Natural killer cell (primary cell): Measurements from ENCODE around the gene TNS3. TPM values are rescaled to one million over a fixed set of nuclear protein-coding genes. Genes with fewer than 3 reads are reported as not detected.

Experiments
- ATAC-seq, 3 donors: fragments of 150-1000 bp in 2 of 3; fragments of 200-7000 bp in 1 of 3; cut with Tn5 transposase; 1 replicate in 1 of 3; 2 replicates in 2 of 3; pipeline ENCODE4 v1.10.0; 2021; ENCODE audit warnings: mild to moderate bottlenecking in 2 of 3, moderate library complexity in 2 of 3
- DNase-seq, 2 donors: peaks; one replicate each; pipeline versions ENCODE4 v3.0.0 to v3.0.0-alpha.2; 2013 to 2021; ENCODE audit warnings: mixed read lengths in 1 of 2
- H3K27ac ChIP-seq: one replicate; pipeline ENCODE4 v1.5.1; 2013; ENCODE audit warnings: mild to moderate bottlenecking, low read length
- H3K27me3 ChIP-seq: one replicate; pipeline ENCODE4 v1.6.1; 2013; ENCODE audit warnings: low read length; ENCODE audit not compliant: control insufficient read depth, insufficient read depth
- H3K36me3 ChIP-seq: one replicate; pipeline ENCODE4 v1.6.1; 2013; ENCODE audit warnings: low read length; ENCODE audit not compliant: control insufficient read depth, insufficient read depth
- H3K4me1 ChIP-seq: one replicate; pipeline ENCODE4 v1.6.1; 2013; ENCODE audit warnings: low read length; ENCODE audit not compliant: control insufficient read depth, insufficient read depth
- H3K4me3 ChIP-seq: one replicate; pipeline ENCODE4 v1.5.1; 2013; ENCODE audit warnings: low read length
- H3K9me3 ChIP-seq: one replicate; pipeline ENCODE4 v1.6.1; 2013; ENCODE audit warnings: low read length; ENCODE audit not compliant: control insufficient read depth, insufficient read depth
- H3K27ac Mint-ChIP-seq, 2 donors: one replicate each; pipeline ENCODE4 v1.8.0; 2022; ENCODE audit warnings: mild to moderate bottlenecking in 2 of 2, mixed read lengths in 2 of 2, moderate library complexity in 1 of 2
- H3K27me3 Mint-ChIP-seq, 2 donors: one replicate each; pipeline ENCODE4 v1.8.0; 2022; ENCODE audit warnings: low read depth in 2 of 2, mixed read lengths in 2 of 2
- H3K36me3 Mint-ChIP-seq: one replicate; pipeline ENCODE4 v1.8.0; 2022; ENCODE audit warnings: mixed read lengths
- H3K4me1 Mint-ChIP-seq, 2 donors: one replicate each; pipeline ENCODE4 v1.8.0; 2022; ENCODE audit warnings: mixed read lengths in 2 of 2
- H3K4me3 Mint-ChIP-seq: one replicate; pipeline ENCODE4 v1.8.0; 2022; ENCODE audit warnings: mild to moderate bottlenecking, moderate library complexity, mixed read lengths
- H3K9me3 Mint-ChIP-seq, 2 donors: one replicate each; pipeline ENCODE4 v1.8.0; 2022; ENCODE audit warnings: mixed read lengths in 2 of 2
- CTCF ChIP-seq: fragments of 200-600 bp; IDR thresholded peaks from one replicate; pipeline ENCODE4 v1.8.0; 2022; ENCODE audit warnings: antibody characterized with exemption
- WGBS: methylation state at CpG from one replicate; pipeline ENCODE4 v1.1.7; 2013; ENCODE audit warnings: missing lambda C conversion rate; ENCODE audit not compliant: insufficient coverage; 5-methylcytosine and 5-hydroxymethylcytosine counted together
- intact Hi-C: fragments of 100-400 bp; cut with micrococcal nuclease; formaldehyde crosslinking; loops from one replicate; pipeline ENCODE4 v1.14.2; 2022
- total RNA-seq, 4 donors: library from RNA; stranded (reverse); fragments of 120-200 nt in 1 of 4; gene quantifications; one replicate each; pipeline versions ENCODE4 v1.2.3 to v1.2.4, GENCODE V29; 2013 to 2022

The TNS3 gene
- total RNA-seq, 3 donors from 2014 or later (not counting 1 experiment from before 2014, with no cell fraction given): 1.6 to 3.5 (median 2.9) TPM

- H3K4me3 ChIP-seq: no peak overlapping the region
- Mint-ChIP-seq H3K4me3 (no peak overlapping the region), H3K36me3 (no peaks in the 10 kb centered on the region), H3K4me1 (no peaks in the 10 kb centered on the region), H3K27ac (no peak overlapping the region), H3K27me3 (no peaks in the 10 kb centered on the region), H3K9me3 (no peaks in the 10 kb centered on the region)
- no peaks in the 10 kb centered on the region for H3K27me3 ChIP-seq
- intact Hi-C loops: no loop called here
- no peak for TF ChIP-seq CTCF
- H3K4me1 ChIP-seq: peaks cover 8% of the 10 kb centered on the region
- H3K9me3 ChIP-seq: no peaks in the 10 kb centered on the region
- 92% methylated on average over 4 of the region's 4 CpGs for WGBS
- H3K36me3 ChIP-seq: no peaks in the 10 kb centered on the region
- DNase-seq (no peak), ATAC-seq (no peak)
- H3K27ac ChIP-seq: no peak overlapping the region
Observed at GRCh38 chr7:47563521-47563920, 18.4 kb downstream of the TNS3 start.

GRCh38 chr7:47561715-47562446 is 20.0 kb downstream of the TNS3 start:
- Mint-ChIP-seq H3K36me3 (no peaks in the 10 kb centered on the region), H3K27ac (no peak overlapping the region), H3K4me1 (no peaks in the 10 kb centered on the region), H3K4me3 (no peak overlapping the region), H3K9me3 (no peaks in the 10 kb centered on the region), H3K27me3 (no peaks in the 10 kb centered on the region)
- 90% methylated on average over 2 of the region's 3 CpGs for WGBS
- DNase-seq (no peak), ATAC-seq (no peak)
- Histone ChIP-seq H3K4me1 (no peaks in the 10 kb centered on the region), H3K36me3 (no peaks in the 10 kb centered on the region), H3K9me3 (no peaks in the 10 kb centered on the region), H3K4me3 (no peak overlapping the region), H3K27ac (no peak overlapping the region), H3K27me3 (no peaks in the 10 kb centered on the region)
- TF ChIP-seq CTCF: no peak
- intact Hi-C loops: no loop called here

- no peak for TF ChIP-seq CTCF
- Histone ChIP-seq H3K4me1 (no peaks in the 10 kb centered on the region), H3K27ac (no peak overlapping the region), H3K36me3 (no peaks in the 10 kb centered on the region), H3K4me3 (no peak overlapping the region), H3K27me3 (no peaks in the 10 kb centered on the region), H3K9me3 (no peaks in the 10 kb centered on the region)
- no peaks in the 10 kb centered on the region for H3K9me3 Mint-ChIP-seq
- H3K4me3 Mint-ChIP-seq: no peak overlapping the region
- H3K36me3 Mint-ChIP-seq: no peaks in the 10 kb centered on the region
- no peak for ATAC-seq
- no peak for DNase-seq
- intact Hi-C loops: no loop called here
- H3K27ac Mint-ChIP-seq: no peak overlapping the region
- H3K4me1 Mint-ChIP-seq: no peaks in the 10 kb centered on the region
- WGBS: 94% methylated on average over 16 of the region's 17 CpGs
- H3K27me3 Mint-ChIP-seq: no peaks in the 10 kb centered on the region
Observed at GRCh38 chr7:47559306-47560220, 22.3 kb downstream of the TNS3 start.
